ENCODE measurements around the gene FCHSD2. TPM values are rescaled to one million over a fixed set of nuclear protein-coding genes. Genes with fewer than 3 reads are reported as not detected.

Gene FCHSD2
- total RNA-seq, 1 experiment from 2014 or later = 5.7 TPM

GRCh38 chr11:72975778-72976521, 166.2 kb downstream of the FCHSD2 start:
- H3K27ac ChIP-seq = no peak overlapping the region
- H3K4me3 ChIP-seq = no peak overlapping the region
- no peaks in the 10 kb centered on the region for H3K9me3 ChIP-seq (replicated peaks)
- peak in 1 of 2 experiments; percentile 2 for DNase-seq (ENCODE audit: low read depth in 1 of 2, low spot score in 2 of 2)
- H3K36me3 ChIP-seq = 0 out of 2 replicates have a peak, but pooled peaks cover 4% of the 10 kb centered on the region
- no peaks in the 10 kb centered on the region for H3K27me3 ChIP-seq (replicated peaks)
- H3K4me1 ChIP-seq (replicated peaks) = no peaks in the 10 kb centered on the region

DNA sequence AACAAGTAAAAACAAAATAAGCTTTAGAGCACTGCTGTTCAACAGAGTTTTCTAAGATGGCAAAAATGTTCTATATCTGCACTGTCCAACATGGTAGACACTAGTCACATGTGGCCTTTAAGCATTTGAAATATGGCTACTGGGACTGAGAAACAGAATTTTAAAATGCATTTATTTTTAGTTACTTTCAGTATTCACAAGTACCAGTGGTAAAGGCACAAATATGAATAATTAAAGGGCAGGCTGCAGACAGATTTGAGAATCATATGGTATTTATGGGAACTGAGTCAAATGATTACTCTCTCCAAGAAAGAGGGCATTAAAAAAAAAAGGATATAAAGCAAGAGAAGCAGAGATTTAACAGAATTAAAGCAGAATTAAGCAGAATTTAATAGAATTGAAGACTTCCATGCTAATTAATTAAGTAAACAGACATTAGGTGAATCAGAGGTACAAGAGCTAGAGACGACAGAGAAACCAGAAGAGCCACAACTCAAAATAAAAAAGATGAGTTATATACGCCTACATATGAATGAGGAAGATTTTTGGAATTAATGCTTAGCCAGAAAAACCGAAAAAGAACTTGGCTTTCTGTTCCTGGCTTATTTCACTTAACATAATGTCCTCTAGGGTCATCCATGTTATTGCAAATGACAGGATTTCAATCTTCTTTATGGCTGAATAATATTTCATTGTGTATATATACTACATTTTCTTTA, 167.5 kb downstream of the FCHSD2 start:
- no peak for DNase-seq (ENCODE audit: low read depth in 1 of 2, low spot score in 2 of 2)
- no peak overlapping the region for H3K27ac ChIP-seq
- H3K9me3 ChIP-seq (replicated peaks) = no peaks in the 10 kb centered on the region
- no peaks in the 10 kb centered on the region for H3K36me3 ChIP-seq
- H3K4me3 ChIP-seq = no peak overlapping the region
- no peaks in the 10 kb centered on the region for H3K27me3 ChIP-seq (replicated peaks)
- peaks cover 10% of the 10 kb centered on the region; the same call in 1 of the 2 replicates for H3K4me1 ChIP-seq (replicated peaks)

- H3K4me1 ChIP-seq (replicated peaks) = peaks cover 11% of the 10 kb centered on the region; the same call in 1 of the 2 replicates
Observed at GRCh38 chr11:72972496-72973128, 169.5 kb downstream of the FCHSD2 start.

DNA sequence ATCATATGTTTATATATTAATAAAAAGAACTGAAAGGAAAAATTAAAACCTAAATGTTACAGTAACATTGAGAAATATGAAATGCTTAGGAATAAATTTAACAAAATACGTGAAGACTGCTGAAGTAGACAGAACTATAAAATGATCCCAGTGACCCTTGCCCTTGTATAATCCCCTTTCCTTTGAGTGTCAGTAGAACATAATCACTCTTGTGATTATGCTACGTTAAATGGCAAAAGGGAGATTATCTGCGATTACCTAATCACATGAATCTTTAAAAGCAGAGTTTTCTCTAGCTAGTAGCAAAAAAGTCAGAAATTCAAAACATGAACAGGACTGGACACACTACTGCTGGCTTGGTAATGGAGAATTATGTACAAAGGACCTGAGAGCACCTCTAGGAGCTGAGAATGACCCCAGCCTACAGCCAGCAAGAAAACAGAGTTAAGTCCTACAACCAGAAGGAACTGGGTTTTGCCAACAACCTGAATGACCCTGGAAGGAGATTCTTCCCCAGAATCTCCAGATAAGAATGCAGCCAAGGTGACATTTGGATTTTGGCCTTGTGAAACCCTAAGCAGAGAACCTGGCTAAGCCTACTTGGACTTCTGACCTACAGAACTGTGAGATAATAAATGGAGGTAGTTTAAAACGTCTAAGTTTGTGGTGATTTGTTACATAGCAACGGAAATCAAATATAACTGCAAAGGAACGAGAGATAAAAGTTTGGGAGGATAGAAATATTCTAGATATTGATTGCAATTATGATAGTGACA, 170.7 kb downstream of the FCHSD2 start:
- H3K36me3 ChIP-seq = no peaks in the 10 kb centered on the region
- H3K27me3 ChIP-seq (replicated peaks) = no peaks in the 10 kb centered on the region
- H3K4me3 ChIP-seq = no peak overlapping the region
- no peak overlapping the region for H3K27ac ChIP-seq
- peaks cover 13% of the 10 kb centered on the region for H3K4me1 ChIP-seq (replicated peaks)
- DNase-seq (ENCODE audit: low read depth in 1 of 2, low spot score in 2 of 2) = no peak
- no peaks in the 10 kb centered on the region for H3K9me3 ChIP-seq (replicated peaks)

More at GRCh38 chr11:72972496-72973128, 169.5 kb downstream of the FCHSD2 start:
- Histone ChIP-seq H3K36me3 (no peaks in the 10 kb centered on the region), H3K27ac (no peak overlapping the region), H3K4me3 (no peak overlapping the region), H3K27me3 (replicated peaks) (no peaks in the 10 kb centered on the region), H3K9me3 (replicated peaks) (no peaks in the 10 kb centered on the region)
- DNase-seq (ENCODE audit: low read depth in 1 of 2, low spot score in 2 of 2) = no peak

GRCh38 chr11:72970557-72971118, 171.5 kb downstream of the FCHSD2 start:
- no peak overlapping the region for H3K4me3 ChIP-seq
- no peak for DNase-seq (ENCODE audit: low read depth in 1 of 2, low spot score in 2 of 2)
- peak overlapping the region; percentile 29; the same call in 1 of the 2 replicates for H3K27ac ChIP-seq
- H3K9me3 ChIP-seq (replicated peaks) = no peaks in the 10 kb centered on the region
- peaks cover 21% of the 10 kb centered on the region for H3K4me1 ChIP-seq (replicated peaks)
- H3K36me3 ChIP-seq = no peaks in the 10 kb centered on the region
- no peaks in the 10 kb centered on the region for H3K27me3 ChIP-seq (replicated peaks)

DNA sequence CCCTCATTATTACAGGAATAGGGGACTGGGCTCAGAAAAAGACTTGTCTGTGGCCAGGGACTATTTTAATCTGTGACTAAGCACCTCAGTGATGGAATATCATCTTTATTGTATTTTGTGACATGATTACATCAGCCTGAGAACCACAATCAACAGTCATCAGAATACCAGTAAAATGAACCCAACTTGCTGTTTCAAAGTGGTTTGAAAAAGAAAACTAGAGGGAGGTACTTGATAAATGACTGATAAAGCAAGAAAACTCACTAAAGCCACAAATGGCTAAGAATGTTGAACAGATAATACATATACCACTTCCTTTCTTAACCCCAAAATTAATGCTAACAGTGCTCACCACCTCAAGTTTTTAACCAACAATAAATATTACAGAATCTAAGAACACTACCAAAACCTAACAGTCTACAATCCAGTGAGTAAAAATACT, 172.2 kb downstream of the FCHSD2 start:
- Histone ChIP-seq H3K4me3 (no peak overlapping the region), H3K27me3 (replicated peaks) (no peaks in the 10 kb centered on the region), H3K9me3 (replicated peaks) (no peaks in the 10 kb centered on the region), H3K27ac (peak overlapping the region; percentile 29; the same call in 1 of the 2 replicates), H3K4me1 (replicated peaks) (peaks cover 26% of the 10 kb centered on the region), H3K36me3 (no peaks in the 10 kb centered on the region)
- peak in 1 of 2 experiments; percentile 20 for DNase-seq (ENCODE audit: low read depth in 1 of 2, low spot score in 2 of 2)

DNA sequence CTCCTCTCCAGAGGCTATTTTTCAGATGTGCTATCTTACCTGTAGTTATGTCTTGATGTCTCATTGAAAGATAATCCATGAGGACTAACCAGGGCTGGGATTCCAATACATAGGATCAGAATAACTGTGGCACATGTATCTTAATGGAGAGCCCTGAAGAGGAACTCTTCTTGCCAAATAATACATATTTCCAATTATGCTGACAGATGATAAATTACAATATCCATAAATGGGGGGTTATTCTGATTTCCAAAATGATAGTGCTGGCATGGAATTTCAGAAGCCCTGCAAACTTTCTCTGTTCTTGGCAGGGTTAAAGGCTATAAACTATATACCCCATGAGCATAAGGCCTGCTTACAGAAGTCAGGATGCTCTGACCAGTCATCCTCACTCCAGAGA, 173.7 kb downstream of the FCHSD2 start:
- no peak for DNase-seq (ENCODE audit: low read depth in 1 of 2, low spot score in 2 of 2)
- Histone ChIP-seq H3K27me3 (replicated peaks) (no peaks in the 10 kb centered on the region), H3K4me3 (no peak overlapping the region), H3K9me3 (replicated peaks) (no peaks in the 10 kb centered on the region), H3K36me3 (no peaks in the 10 kb centered on the region), H3K27ac (no peak overlapping the region), H3K4me1 (replicated peaks) (peaks cover 26% of the 10 kb centered on the region)

DNA sequence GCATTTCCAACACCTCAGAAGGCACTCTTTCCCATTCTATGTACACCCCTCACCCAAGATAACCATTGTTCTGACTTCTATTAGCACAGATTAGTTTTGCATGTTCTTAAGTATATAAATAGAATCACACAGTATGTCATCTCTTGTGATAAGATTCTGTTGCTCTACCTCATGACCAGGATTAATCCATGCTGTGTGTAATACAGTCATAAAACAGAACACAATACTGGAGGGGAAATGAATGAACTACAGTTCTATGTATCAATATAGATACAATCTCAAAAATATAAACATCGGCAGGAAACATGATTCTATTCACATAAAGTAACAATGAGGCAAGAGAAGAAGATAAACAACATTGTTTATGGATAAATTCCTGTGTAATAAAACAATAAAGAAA, 176.4 kb downstream of the FCHSD2 start:
- no peak overlapping the region for H3K4me3 ChIP-seq
- H3K27ac ChIP-seq = peak overlapping the region; percentile 60
- peaks cover 26% of the 10 kb centered on the region for H3K4me1 ChIP-seq (replicated peaks)
- no peaks in the 10 kb centered on the region for H3K9me3 ChIP-seq (replicated peaks)
- DNase-seq (ENCODE audit: low read depth in 1 of 2, low spot score in 2 of 2) = peak in 1 of 2 experiments; percentile 42
- H3K36me3 ChIP-seq = no peaks in the 10 kb centered on the region
- H3K27me3 ChIP-seq (replicated peaks) = no peaks in the 10 kb centered on the region

GRCh38 chr11:72962717-72963116, 179.4 kb downstream of the FCHSD2 start:
- peaks cover 14% of the 10 kb centered on the region for H3K4me1 ChIP-seq (replicated peaks)
- H3K36me3 ChIP-seq = no peaks in the 10 kb centered on the region
- no peak for DNase-seq (ENCODE audit: low read depth in 1 of 2, low spot score in 2 of 2)
- no peak overlapping the region for H3K27ac ChIP-seq
- H3K9me3 ChIP-seq (replicated peaks) = no peaks in the 10 kb centered on the region
- H3K4me3 ChIP-seq = no peak overlapping the region
- H3K27me3 ChIP-seq (replicated peaks) = no peaks in the 10 kb centered on the region

DNA sequence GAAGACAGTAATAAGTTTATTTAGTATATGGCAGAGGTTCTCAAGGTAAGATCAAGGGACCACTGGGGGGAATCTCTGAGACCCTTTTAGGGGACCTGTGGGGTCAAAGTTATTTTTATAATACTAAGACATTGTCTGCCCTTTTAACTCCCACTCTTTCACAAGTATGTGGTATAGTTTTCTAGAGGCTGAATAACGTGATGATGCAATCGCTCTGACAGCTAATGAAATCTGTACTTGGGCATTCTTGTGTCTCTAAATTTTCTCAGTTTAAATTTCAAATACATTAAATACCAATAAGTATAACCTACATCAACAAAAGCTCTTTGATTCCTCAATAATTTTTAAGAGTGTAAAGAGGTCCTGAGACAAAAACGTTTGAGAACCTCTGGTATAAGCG, 180.0 kb downstream of the FCHSD2 start:
- DNase-seq (ENCODE audit: low read depth in 1 of 2, low spot score in 2 of 2) = no peak
- Histone ChIP-seq H3K4me3 (no peak overlapping the region), H3K36me3 (no peaks in the 10 kb centered on the region), H3K4me1 (replicated peaks) (peaks cover 14% of the 10 kb centered on the region), H3K27me3 (replicated peaks) (no peaks in the 10 kb centered on the region), H3K9me3 (replicated peaks) (no peaks in the 10 kb centered on the region), H3K27ac (no peak overlapping the region)

- H3K27ac ChIP-seq = no peak overlapping the region
- DNase-seq (ENCODE audit: low read depth in 1 of 2, low spot score in 2 of 2) = no peak
- H3K4me3 ChIP-seq = no peak overlapping the region
- H3K36me3 ChIP-seq = no peaks in the 10 kb centered on the region
- no peaks in the 10 kb centered on the region for H3K27me3 ChIP-seq (replicated peaks)
- H3K4me1 ChIP-seq (replicated peaks) = peaks cover under 1% of the 10 kb centered on the region
- H3K9me3 ChIP-seq (replicated peaks) = no peaks in the 10 kb centered on the region
Observed at GRCh38 chr11:72959998-72960731, 182.0 kb downstream of the FCHSD2 start.

GRCh38 chr11:72958791-72959190, 183.3 kb downstream of the FCHSD2 start:
- Histone ChIP-seq H3K36me3 (no peaks in the 10 kb centered on the region), H3K27ac (no peak overlapping the region), H3K4me3 (no peak overlapping the region), H3K4me1 (replicated peaks) (no peaks in the 10 kb centered on the region), H3K27me3 (replicated peaks) (no peaks in the 10 kb centered on the region), H3K9me3 (replicated peaks) (no peaks in the 10 kb centered on the region)
- DNase-seq (ENCODE audit: low read depth in 1 of 2, low spot score in 2 of 2) = no peak

All from SJSA1 (cell line).